HG02973 (cell line): Measurements from ENCODE around the gene DLG2.
A peak's percentile ranks its signal among the peaks of the same experiment; 100 is the strongest.

ENCODE experiments used
- ATAC-seq: cut with Tn5 transposase; IDR thresholded peaks from one replicate; pipeline ENCODE4 v1.9.1; 2021; ENCODE audit warnings: moderate library complexity; ENCODE audit not compliant: unreplicated experiment

The DLG2 gene

GRCh38 chr11:84607975-84608836 lies 1018.9 kb downstream of the DLG2 start:
- ATAC-seq: no peak

DNA sequence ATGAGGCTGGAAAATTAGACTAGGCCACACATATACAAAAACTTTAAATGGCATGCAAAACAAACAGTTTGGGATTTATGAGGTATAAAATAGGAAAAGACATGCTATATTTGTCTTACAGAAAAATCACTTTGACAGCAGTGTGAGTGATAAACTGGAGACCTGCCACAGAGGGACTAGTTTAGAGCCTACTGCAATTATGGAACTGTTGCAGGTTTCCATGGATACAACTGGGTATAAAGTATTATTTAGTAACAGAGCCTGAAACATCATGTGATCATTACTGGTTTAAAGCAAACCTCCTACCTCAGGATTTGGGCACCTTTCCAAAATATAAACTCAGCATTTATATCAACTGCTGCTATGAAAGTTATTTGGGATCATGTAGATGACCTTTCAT lies 1032.5 kb downstream of the DLG2 start:
- no peak for ATAC-seq

GRCh38 chr11:84590106-84590505 lies 1037.0 kb downstream of the DLG2 start:
- ATAC-seq: no peak

DNA sequence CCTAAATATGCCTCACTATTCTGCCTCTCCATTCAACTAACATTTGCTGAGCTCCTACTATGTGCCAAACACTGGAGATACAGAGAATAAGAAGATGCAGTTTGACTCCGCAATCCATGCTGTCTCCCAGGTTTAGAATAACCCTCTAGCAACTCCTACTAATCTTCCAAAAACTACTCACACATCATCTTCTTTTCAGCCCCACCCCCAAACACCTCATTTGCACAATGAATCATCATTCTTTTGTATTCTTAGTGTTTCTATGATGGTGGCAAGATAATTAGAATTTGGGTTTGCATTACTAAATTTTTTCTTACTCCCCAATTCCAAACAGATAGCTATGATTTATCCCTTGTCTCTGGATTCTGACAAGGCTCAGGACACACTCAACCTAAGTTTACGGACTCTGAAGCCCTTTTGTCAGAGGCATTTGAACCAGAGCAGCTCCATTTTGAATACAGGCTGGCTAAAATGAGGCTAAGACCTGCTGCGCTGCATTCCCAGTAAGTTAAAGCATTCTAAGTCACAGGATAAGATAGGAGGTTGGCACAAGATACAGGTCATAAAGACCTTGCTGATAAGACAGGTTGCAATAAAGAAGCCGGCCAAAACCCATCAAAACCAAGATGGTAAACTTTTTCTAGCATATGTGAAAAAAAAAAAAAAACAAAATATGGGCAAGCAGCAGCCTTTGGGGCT lies 1038.9 kb downstream of the DLG2 start:
- no peak for ATAC-seq

- no peak for ATAC-seq
Measured at GRCh38 chr11:84583106-84583505, 1044.0 kb downstream of the DLG2 start.

DNA sequence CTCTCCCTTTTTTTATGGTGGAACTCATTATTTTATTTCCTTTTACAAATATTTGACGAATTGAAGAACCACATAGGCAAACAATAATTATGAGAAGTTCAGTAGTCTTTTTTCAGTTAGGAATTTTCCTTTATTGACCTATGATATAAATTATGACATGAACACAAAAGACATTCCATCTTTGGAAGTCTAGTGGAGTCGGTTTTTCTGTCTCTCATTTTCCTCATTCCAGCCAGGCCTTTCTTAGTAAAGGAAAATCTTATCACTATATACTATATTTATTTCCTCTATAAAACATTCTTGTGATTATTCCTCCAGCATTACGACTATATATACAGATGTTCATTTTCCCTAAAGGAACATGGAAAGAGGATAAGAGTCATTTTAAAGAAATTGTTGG lies 1046.1 kb downstream of the DLG2 start:
- no peak for ATAC-seq

DNA sequence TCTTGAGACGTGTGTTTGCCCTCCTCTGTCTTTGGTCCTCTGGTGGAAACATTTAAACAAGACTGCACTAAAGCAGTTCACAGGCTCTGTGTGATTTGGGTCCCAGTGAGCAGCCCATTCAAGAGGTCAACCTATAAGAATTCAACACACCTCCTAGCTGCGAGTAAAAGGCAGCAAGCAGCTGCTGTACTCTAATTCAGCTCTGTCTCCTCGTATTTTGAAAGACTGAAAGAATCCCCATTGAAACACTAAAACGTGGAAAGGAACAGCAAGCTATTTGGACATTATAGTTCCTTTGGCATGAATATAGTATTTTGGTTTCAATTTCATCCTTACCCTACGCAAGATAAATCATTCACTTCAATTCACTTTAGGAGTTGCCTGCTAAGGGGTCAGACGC lies 1046.7 kb downstream of the DLG2 start:
- no peak for ATAC-seq

GRCh38 chr11:84573868-84574267 lies 1053.3 kb downstream of the DLG2 start:
- no peak for ATAC-seq

- ATAC-seq: no peak
Measured at GRCh38 chr11:84566671-84567070, 1060.5 kb downstream of the DLG2 start.

- no peak for ATAC-seq
Measured at GRCh38 chr11:84564867-84565184, 1062.3 kb downstream of the DLG2 start.

DNA sequence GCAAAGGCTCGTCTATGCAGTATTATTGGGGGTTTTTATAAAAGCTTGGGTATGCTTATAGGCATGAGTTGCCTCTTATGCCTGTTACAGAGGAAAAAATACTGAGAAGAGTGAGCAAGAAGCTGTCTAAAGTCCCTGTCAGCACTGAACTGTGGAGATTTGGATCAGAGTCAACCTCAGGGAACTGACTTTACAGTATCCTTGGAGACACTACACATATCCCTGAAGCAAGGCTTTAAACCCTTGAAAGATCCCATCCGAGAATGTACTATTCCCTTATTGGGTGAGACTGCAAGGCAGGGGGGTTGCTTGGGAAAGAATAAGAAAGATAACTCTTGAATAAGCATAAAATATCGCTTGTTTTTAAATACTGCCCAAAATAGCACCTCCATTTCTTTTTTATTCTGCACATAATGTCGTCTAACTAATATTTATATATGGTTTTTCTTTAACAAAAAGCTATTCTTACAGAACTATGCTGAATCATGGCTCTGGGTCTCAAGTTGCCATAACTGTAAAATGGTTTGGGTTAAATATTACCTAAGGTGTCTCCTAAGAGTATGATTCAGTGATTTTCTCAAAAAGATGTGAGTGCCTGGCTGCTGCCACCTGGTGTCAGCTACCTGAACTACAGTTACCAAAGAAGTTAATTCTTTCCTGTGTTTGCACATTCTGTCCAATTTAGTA lies 1062.8 kb downstream of the DLG2 start:
- peak; percentile 91 for ATAC-seq

DNA sequence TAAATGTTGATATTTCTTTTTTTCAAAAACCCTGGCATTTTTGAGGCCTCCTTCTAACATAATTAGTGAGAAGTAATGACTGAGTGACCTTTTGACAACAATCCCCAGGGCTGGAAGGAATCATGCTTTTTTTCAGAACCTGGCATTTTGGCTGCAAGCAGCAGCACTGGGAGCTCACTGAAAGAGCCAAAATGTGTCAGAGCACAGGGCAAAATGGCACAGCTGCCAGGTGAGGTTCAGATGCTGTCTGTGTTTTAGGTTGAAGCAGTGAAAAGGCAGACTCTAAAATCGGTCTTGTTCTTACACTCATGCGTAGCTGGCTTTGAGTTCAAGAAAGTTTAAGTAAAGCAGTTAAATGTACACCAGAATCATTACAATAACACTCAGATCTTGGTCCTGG lies 1063.8 kb downstream of the DLG2 start:
- ATAC-seq: no peak

DNA sequence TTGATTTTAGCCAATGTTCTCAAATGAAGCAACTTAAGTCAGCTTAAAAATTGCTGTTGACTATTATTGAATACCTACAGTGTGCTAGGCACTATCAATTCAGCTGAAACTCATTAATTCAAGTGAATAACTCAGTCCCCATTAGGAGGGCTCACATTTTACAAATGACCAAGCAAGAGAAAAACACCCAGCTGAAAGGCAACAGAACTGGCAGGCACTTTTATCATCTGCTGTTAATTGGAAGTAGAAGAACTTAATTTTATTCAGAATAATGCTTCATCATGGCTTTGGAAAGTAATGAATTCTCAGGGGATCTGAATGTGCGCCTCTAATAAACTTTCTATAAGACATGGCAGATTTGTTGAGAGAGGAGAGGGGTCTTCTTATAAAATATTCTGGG lies 1066.9 kb downstream of the DLG2 start:
- ATAC-seq: no peak

GRCh38 chr11:84558085-84558905 lies 1068.8 kb downstream of the DLG2 start:
- ATAC-seq: peak; percentile 83

DNA sequence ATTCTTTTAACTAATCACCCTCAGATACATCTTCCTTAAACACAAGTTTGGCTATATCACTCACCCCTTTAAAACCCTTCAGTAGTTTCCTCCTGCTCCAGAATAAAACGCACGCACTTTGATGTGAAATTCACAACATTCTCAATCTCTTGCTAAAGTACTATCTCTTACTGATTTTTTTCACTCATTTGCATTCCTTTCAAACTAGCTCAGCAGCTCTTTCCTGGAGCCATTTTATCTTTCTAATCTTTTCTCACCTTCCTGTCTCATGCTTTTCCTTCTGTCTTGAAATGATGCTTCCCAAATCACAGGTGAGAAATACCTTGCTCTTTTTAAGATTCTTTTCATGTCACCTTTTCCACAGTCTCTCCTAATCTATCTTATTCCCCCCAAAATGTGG lies 1074.4 kb downstream of the DLG2 start:
- ATAC-seq: no peak

GRCh38 chr11:84549217-84549616 lies 1077.9 kb downstream of the DLG2 start:
- peak; percentile 98 for ATAC-seq

DNA sequence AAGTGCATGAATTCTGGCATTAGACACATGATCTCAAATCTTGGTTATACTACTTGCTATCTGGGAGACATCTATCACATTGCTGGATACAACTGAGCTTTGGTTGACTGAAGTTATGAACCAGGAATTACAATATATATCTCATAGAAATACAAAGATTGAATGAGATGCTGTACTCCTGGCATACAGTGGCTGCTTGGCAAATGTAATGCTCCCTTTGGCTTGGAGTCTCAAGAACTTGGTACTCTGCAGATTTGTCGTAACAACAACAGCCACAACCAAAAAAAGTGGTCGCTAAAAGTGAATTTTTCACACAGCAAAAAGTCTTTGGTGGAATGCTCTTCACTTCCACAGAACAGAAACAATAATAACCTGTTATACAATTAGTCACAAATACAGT lies 1082.6 kb downstream of the DLG2 start:
- ATAC-seq: no peak

- no peak for ATAC-seq
Measured at GRCh38 chr11:84543367-84544159, 1083.6 kb downstream of the DLG2 start.

- ATAC-seq: no peak
Measured at GRCh38 chr11:84541731-84542340, 1085.3 kb downstream of the DLG2 start.

GRCh38 chr11:84536456-84536855 lies 1090.7 kb downstream of the DLG2 start:
- no peak for ATAC-seq
